GM10266 (cell line): ENCODE measurements around the gene AGBL4.

ENCODE experiments used
- DNase-seq: peaks from one replicate; pipeline ENCODE4 v3.0.0; 2012; ENCODE audit errors: extremely low spot score
- TF ChIP-seq, protein P1 (sequence below): IDR thresholded peaks from 2 replicates; pipeline ENCODE4 v1.5.1; 2012; ENCODE audit warnings: mild to moderate bottlenecking, low read depth; ENCODE audit not compliant: control insufficient read depth, insufficient read depth; ENCODE audit errors: missing control alignments

AGBL4 gene

DNA sequence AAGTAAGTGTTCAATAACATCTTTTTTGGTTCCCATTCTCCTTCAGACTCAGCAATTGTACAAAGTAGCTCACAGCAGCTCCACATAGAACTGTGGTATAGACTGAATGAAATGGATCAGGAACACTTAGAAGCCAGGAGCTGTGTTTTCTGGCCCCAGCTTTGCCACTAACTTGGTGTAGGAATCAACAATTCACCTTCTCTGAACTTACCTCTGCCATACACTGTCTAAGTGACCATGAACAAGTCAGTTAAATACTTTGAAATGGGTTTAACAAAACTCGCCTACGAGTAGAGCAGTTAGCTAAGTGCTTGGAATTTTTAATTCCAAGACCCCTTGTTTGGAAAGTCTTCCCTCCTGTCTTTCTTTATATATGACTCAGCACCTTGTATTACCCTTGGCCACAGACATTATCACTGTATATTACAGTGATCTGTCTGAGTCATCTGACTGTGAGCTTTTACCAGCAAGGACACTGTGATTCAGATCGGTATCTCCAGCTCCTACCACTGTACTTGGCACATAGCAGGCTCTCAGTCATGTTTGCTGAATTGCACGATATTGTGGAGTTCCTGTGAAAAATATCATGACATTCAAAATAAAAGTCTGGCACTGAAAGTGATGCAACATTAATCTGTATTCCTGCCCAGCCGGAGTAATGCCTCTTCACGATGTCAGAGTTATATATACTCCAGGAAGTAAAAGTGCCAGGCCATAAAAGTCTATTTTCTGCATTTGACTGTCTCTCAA lies 1145.4 kb downstream of the AGBL4 start:
- DNase-seq = no peak
- TF ChIP-seq, protein P1, sequence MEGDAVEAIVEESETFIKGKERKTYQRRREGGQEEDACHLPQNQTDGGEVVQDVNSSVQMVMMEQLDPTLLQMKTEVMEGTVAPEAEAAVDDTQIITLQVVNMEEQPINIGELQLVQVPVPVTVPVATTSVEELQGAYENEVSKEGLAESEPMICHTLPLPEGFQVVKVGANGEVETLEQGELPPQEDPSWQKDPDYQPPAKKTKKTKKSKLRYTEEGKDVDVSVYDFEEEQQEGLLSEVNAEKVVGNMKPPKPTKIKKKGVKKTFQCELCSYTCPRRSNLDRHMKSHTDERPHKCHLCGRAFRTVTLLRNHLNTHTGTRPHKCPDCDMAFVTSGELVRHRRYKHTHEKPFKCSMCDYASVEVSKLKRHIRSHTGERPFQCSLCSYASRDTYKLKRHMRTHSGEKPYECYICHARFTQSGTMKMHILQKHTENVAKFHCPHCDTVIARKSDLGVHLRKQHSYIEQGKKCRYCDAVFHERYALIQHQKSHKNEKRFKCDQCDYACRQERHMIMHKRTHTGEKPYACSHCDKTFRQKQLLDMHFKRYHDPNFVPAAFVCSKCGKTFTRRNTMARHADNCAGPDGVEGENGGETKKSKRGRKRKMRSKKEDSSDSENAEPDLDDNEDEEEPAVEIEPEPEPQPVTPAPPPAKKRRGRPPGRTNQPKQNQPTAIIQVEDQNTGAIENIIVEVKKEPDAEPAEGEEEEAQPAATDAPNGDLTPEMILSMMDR = no peak

DNA sequence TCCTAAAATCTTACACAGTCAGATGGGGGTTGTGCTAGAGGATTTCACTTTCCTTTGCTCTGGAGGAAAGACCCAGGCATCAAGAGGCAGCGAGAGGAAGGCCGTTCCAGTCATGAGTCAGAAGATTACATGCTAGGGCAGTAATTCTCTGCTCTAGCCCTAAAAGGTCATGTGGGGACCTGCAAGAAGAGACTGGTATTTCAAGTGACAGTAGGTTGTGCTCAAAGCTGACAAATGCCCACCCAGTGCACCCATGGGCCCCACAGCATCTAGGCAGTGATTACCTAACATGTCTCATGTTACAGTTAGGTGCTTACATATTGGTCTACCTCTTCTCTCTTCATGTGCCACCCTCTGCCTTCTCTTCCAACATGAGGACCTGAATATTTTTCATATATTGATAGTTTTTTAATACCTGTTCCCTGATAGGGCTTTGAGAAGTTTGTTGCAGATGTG lies 1147.4 kb downstream of the AGBL4 start:
- TF ChIP-seq, protein P1 = no peak
- DNase-seq = no peak

DNA sequence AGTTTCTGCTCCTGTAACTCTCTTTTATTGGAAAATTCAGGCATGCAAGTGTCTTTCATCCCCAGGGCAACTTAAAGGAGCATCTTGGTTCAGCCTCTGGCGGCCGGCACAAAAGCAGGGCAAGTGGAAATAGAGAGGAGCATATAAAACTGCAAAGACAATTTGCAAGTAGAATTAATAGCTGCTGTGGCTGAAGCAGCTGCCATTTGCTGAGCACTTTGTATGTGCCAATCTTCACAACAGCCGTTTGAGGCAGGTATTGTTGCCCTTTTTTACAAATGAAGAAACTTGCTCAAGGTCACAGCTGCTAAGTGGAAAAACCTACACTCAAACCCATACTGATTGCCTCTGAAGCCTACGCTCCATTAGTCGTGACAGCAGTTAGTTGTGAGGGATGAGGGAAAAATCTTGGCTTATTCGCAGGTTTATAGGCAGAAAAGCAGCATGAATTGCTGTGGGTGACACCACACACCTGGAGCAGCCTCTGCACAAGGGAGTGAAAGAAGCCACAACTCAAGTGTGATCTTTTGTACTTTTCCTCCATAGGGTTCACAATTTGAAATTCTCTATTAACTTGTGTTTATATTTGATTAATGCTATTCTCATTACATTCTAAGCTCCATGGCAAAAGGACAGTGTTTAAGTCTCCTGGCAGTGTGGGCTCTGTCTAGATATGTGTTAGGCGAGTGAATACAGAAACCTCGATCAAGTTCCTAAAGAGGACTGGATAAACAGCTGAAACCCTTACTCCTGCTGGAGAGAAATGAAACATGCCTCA lies 1148.0 kb downstream of the AGBL4 start:
- no peak for DNase-seq
- TF ChIP-seq, protein P1 = no peak

DNA sequence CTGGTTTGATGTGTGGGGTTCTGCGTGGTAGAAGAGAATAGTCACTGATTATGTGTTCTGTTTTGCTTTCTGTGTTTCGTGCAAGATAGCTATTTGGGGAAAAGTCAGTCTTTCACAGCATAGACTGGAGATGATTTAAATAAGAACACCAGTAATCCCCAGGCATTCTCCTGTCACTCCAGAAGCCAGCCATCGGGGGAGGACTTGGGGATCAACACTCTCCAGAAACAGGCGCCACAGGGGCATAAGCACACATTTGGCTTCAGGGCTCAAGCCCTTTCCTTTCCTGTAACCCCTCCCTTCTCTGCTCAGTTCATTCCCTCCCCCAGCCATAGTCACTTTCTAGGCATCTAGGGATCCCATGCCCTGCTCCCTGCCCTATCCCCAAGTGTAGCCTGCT lies 1149.8 kb downstream of the AGBL4 start:
- DNase-seq = no peak
- TF ChIP-seq, protein P1 = no peak

DNA sequence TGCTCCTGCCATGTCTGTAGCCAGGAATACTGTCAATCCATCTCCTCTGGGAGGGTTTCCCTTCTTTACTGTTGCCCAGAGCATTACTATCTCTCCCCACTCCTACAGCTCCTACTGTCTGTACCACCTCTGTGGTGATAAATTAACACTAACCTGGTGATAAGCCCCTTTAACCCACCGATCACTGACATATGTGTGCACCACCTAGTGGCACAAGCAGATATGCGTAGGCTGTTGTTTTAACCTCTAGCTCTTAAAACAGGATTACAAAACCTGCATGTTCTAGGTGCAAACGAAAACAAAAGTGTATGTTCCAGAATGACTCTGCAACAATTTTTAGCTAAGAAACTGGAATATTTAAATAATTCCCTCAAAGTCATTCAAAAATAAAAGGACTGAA lies 1153.2 kb downstream of the AGBL4 start:
- TF ChIP-seq, protein P1 = peak; percentile 55
- DNase-seq = no peak

DNA sequence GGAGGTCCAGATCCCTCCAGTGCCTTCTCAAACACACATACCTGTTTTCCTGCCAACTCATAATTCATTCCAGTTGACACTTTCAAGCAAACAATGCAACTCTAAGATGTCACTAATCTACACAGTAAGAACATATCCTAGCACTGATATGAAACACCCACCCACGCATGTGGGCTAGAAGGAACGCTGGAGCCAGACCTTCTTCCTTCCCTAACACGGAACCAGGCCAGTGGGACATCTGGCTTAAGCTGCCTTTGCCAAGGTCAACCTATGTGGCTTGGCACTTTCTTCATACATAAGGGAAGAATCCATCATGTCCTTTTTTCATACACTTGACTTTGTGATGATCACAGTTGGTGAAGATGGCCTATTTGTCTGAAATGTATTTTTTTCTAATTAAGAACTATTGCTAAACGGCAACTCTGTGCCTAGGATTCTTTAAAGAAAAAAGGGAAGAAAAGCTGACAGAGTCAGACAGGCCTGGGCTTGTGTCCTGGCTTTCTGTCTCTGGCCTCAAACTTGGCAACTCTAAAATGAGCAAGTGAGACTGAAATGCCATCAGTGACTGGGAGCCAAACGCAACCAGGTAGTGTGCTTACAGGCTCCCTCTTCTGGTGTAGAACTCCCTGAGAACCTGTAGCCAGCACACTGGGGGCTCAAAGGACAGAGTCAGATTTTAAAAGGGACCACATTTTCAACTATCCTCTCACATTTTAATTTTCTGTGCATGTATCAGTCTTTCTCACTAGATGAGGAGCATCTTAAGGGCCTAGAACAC lies 1154.4 kb downstream of the AGBL4 start:
- TF ChIP-seq, protein P1 = peak; percentile 10
- no peak for DNase-seq
